ENCODE data around the gene DOCK8. TPM values are rescaled to one million over a fixed set of nuclear protein-coding genes. Genes with fewer than 3 reads are reported as not detected.
A peak's percentile ranks its signal among the peaks of the same experiment; 100 is the strongest.

The DOCK8 gene
- total RNA-seq, 1 experiment from 2014 or later = 1.4 TPM

DNA sequence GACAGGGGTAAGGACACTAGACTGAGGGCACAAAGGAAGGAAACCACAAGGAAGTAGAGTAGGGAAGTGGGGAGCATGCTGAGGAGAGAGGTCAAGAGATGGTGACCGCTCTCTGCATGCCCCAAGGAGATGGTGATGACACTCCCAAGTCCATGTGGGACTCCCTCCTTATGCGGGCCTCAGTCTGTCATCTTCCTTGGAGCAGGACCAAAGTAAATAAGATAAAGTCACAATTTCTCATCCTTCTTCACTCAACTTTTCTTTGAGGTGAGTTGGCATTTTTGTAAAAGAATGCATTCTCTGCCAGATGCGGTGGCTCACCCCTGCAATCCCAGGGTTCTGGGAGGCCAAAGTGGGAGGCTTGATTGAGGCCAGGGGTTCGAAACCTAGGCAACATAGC, 256.7 kb downstream of the DOCK8 start:
- no peak overlapping the region for H2AK5ac ChIP-seq (ENCODE audit: insufficient read length, low read length)
- peak overlapping the region; percentile 89 for H3K4me2 ChIP-seq (ENCODE audit: insufficient read depth, insufficient read length, low read length)
- peaks cover 21 to 32% of the 10 kb centered on the region in 2 experiments for H3K4me1 Mint-ChIP-seq
- H3K4me1 ChIP-seq (ENCODE audit: insufficient read depth, low read length) = no peaks in the 10 kb centered on the region; the same call in 1 of the 2 replicates
- WGBS (ENCODE audit: extremely low coverage, insufficient read length, low lambda C conversion rate) = no CpG with 5 or more reads among the region's 4 CpGs
- H3K14ac ChIP-seq (ENCODE audit: insufficient read depth, low read length) = no peak overlapping the region
- H3K79me1 ChIP-seq (ENCODE audit: insufficient read depth, low read depth, low read length, poor library complexity, severe bottlenecking) = no peaks in the 10 kb centered on the region
- no peak overlapping the region for H3T11ph ChIP-seq (ENCODE audit: low read length)
- H3K27ac Mint-ChIP-seq = no peak overlapping the region
- no peak overlapping the region for H3K9ac ChIP-seq (ENCODE audit: extremely low read depth, insufficient read length, low read length)
- no peaks in the 10 kb centered on the region for H3K79me2 ChIP-seq (ENCODE audit: insufficient read depth, low read length)
- H4K5ac ChIP-seq (ENCODE audit: insufficient read length, low read depth, low read length) = no peak overlapping the region
- H2AFZ ChIP-seq (ENCODE audit: low read length) = no peak overlapping the region
- no peak overlapping the region for H4K8ac ChIP-seq (replicated peaks; ENCODE audit: insufficient read length, low read depth, low read length)
- H4K20me1 ChIP-seq (ENCODE audit: control insufficient read depth, insufficient read depth, insufficient read length) = no peaks in the 10 kb centered on the region
- no peak overlapping the region for H2BK20ac ChIP-seq (ENCODE audit: low read depth, low read length, poor library complexity, severe bottlenecking)
- H3K36me3 Mint-ChIP-seq (ENCODE audit: insufficient read depth in 1 of 3, low read depth in 3 of 3) = peaks cover 13 to 18% (median 13%) of the 10 kb centered on the region in 3 experiments; a peak in 6 of 7 replicates
- DNase-seq = no peak
- H3K27me3 ChIP-seq (ENCODE audit: insufficient read depth, low read length) = no peaks in the 10 kb centered on the region
- no peak for TF ChIP-seq CTCF (conservative IDR thresholded peaks at IDR 0.05)
- H3K18ac ChIP-seq (ENCODE audit: insufficient read length, low read depth, low read length) = no peak overlapping the region
- peaks cover 8% of the 10 kb centered on the region for H3K23me2 ChIP-seq (ENCODE audit: insufficient read length, low read depth, low read length, poor library complexity, severe bottlenecking)
- H3K27ac ChIP-seq (ENCODE audit: insufficient read length, low read depth, low read length) = no peak overlapping the region
- H2BK120ac ChIP-seq (ENCODE audit: low read depth, low read length, poor library complexity, severe bottlenecking) = no peak overlapping the region
- no peak overlapping the region for H3K56ac ChIP-seq (ENCODE audit: insufficient read length, low read depth, low read length)
- H3K4me3 Mint-ChIP-seq = peak overlapping the region; percentile 87 to 94
- H4K91ac ChIP-seq (ENCODE audit: insufficient read length, low read depth, low read length) = no peak overlapping the region
- no peak overlapping the region for H3K23ac ChIP-seq (ENCODE audit: insufficient read length, low read depth, low read length)
- no peak overlapping the region for H2BK15ac ChIP-seq (ENCODE audit: low read depth, low read length)
- no peak overlapping the region for H2BK5ac ChIP-seq (ENCODE audit: insufficient read length, low read length)
- no peaks in the 10 kb centered on the region for H3K9me3 ChIP-seq (ENCODE audit: control insufficient read depth, low read depth, low read length)
- no peaks in the 10 kb centered on the region for H3K27me3 Mint-ChIP-seq (ENCODE audit: low read depth)
- H2BK12ac ChIP-seq (ENCODE audit: insufficient read length, low read depth, low read length) = no peak overlapping the region
- H3K9me3 Mint-ChIP-seq = no peaks in the 10 kb centered on the region
- H3K4ac ChIP-seq (ENCODE audit: low read depth, low read length) = no peak overlapping the region
